ENCODE data around the gene BCL2L1.

The BCL2L1 gene

DNA sequence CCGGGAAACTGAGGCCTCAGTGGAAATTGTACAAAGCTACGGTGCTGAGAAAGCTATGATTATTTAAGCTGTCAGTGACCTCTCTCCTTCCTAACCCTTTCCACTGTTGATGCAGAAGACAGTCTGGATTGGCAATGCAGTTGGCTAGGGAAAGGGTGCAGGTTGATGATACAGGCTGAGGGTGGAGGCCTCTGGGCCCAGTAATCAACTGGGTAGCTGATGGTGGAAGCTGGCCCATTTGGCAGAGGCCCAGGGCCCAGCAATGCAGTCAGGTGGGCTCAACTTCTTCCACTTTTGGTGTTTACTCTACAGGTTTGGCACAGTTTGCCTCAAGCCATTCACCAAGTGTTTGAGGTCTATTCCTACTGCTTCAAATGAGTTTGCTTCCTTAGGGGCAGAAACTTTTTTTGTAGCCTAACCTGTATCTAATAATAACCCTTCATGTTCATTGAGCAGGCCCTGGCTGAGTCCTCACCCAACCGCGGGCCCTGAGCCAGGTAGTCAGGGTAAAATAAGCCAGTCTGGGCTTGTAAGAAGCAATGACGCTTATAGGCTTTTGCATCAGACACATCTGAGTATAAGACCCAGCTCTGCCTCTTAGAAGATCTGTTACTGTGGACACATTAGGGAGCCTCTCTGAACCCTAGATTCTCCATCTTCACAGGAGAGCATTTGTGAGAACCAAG is 12.1 kb downstream of the BCL2L1 start:
- in situ Hi-C loops (cut with MboI; ENCODE audit: low sequenced_read_pairs), result no loop called here

- in situ Hi-C loops (cut with MboI; ENCODE audit: low sequenced_read_pairs), result no loop called here
Measured at GRCh38 chr20:31709939-31710338, 12.7 kb downstream of the BCL2L1 start.

GRCh38 chr20:31708736-31709534 is 13.7 kb downstream of the BCL2L1 start:
- in situ Hi-C loops (cut with MboI; ENCODE audit: low sequenced_read_pairs), result no loop called here

DNA sequence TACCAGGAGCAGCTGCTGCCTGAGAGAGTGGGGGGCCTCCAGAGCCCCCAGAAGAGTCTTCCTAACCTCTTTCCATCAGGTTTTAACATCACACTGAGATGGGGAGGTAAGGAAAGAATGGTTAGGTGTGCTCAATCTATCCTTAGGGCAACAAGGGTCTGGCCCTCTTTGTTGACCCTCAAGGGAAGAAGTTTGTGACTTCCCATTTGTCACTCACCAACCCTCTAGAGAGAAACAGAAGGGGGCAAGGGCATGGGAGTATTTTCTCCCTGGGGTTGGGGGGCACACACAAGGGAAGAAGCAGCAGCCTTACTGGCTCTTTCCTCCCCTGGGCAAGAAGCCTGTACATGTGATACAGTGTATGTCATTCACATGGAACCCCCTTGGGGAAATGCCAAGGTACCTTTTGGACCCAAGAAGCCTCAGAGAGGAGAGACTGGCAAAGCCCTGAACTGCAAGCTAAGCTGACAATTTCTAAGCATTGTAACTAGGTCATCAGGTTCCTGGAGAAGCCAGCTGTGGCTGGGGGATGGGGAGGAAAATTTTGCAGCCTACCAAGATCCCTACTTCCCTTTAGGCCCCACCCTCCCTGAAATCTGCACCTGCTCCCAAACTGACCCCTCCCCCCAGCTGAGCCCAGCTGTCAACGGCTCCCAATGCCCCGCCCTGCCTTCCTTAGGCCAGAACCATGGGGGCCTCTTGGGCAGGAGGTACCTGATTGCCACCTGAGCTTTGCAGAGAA is 14.5 kb downstream of the BCL2L1 start:
- in situ Hi-C loops (cut with MboI; ENCODE audit: low sequenced_read_pairs), result no loop called here

- in situ Hi-C loops (cut with MboI; ENCODE audit: low sequenced_read_pairs), result no loop called here
Measured at GRCh38 chr20:31707258-31707615, 15.4 kb downstream of the BCL2L1 start.

- in situ Hi-C loops (cut with MboI; ENCODE audit: low sequenced_read_pairs), result no loop called here
Measured at GRCh38 chr20:31706607-31707257, 15.9 kb downstream of the BCL2L1 start.

DNA sequence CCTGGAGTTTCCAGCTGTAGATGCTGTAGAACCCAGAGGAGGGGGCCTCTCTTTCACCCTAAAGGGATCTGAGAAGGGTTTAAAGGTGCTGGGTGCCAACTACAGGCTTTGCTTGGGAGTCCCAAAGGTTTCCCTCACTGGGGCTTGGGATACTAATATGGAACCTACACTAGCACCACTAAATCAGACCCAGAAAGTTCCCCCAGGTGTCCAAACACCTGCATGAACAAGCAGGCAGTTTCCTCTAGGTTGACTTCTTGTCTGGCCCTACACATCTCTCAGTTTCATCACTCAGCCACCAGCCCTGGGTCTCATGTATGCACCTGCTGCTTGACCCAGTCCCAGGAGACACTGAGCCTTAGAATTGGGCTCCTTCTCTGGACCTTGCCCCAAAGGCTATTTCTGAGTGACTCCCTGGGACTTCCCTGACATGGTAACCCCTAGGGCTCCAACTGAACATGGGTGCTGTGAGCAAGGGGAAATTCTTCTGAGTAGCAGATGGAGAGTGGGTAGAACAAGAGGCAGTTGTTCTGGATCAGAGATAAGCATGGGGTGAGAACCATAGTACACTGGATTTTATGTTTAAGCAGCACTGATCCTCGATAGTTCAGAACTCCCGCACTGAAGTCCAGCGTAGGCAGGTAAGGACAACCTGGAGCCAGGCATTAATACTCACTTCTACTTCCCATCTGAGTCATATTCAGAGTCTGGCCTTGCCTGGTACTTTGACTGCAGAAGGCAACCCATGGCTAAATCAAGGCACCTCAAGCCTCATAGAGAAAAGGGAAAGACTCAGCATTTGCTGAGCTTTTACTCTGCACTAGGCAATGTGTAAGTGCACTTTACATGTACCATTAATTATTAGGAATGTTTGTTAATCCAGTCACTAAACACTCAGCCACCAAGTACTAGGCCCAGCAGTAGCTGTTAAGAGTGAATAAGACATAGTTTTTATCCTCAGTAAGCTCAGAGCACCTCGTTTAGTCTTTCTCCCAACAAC is 16.8 kb downstream of the BCL2L1 start:
- in situ Hi-C loops (cut with MboI; ENCODE audit: low sequenced_read_pairs), result no loop called here

DNA sequence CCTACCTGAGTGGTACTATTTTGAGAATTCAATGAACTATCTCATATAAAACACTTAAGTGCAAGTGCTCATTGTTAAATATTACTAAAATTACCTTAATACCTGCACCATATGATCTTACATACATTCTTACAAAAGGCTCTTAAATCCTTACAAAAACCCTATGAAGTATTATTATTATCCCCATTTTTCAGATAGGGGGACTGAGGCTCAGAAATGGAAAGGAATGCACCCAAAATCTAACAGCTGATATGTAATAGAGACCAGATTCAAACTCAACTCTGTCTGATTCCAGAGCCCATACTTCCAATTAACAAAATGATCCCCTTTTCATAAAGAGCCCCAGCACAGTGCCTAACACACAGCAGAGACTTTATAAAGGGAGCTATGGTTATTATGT is 17.5 kb downstream of the BCL2L1 start:
- in situ Hi-C loops (cut with MboI; ENCODE audit: low sequenced_read_pairs), result no loop called here

- in situ Hi-C loops (cut with MboI; ENCODE audit: low sequenced_read_pairs), result no loop called here
Measured at GRCh38 chr20:31704225-31705119, 18.2 kb downstream of the BCL2L1 start.

GRCh38 chr20:31701591-31701990 is 21.1 kb downstream of the BCL2L1 start:
- in situ Hi-C loops (cut with MboI; ENCODE audit: low sequenced_read_pairs), result no loop called here

GRCh38 chr20:31700747-31701146 is 21.9 kb downstream of the BCL2L1 start:
- in situ Hi-C loops (cut with MboI; ENCODE audit: low sequenced_read_pairs), result no loop called here

GRCh38 chr20:31699801-31700728 is 22.6 kb downstream of the BCL2L1 start:
- in situ Hi-C loops (cut with MboI; ENCODE audit: low sequenced_read_pairs), result no loop called here

DNA sequence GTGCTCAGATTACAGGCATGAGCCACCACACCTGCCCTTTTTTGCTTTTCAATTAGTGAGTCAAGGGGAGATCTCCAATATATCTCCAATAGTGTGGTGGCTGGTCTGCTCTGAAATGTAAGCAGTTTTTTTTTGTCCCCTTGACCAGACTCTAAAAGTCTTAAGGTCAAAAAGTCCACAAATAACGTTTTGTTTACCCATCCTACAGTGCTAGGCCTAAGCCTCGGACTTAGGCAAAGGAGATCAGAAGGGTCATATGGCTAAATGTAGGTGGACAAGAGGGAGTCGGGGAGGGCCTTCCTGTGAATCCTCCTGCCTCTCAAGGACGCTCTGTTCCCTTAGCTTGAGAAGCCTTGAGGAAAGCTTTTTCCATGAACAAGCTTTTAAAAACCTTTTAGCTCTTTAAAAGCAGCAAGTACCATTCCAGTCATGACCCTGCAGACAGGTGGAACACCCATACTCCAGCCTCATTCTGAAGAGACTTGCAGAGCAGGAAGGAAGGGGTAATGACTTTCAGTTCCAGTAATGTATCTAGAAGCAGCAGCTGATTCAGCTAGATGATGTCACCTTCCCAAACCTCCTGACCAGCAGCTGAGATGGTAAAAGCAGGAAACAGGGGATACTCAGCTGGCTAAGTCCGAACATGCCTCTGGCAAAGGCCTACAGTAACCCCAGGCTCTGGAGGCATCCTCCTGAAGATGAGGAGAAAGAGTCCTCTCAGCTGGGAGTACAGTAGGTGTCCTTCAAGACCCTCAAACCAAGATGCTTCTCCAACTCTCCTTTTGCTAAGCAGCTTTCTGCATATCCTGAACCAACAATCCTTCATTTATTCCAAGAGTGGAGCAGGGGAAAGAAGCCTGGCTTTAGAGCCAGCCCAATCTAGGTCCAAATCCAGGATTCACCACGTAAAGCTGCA is 23.6 kb downstream of the BCL2L1 start:
- in situ Hi-C loops (cut with MboI; ENCODE audit: low sequenced_read_pairs), result no loop called here

DNA sequence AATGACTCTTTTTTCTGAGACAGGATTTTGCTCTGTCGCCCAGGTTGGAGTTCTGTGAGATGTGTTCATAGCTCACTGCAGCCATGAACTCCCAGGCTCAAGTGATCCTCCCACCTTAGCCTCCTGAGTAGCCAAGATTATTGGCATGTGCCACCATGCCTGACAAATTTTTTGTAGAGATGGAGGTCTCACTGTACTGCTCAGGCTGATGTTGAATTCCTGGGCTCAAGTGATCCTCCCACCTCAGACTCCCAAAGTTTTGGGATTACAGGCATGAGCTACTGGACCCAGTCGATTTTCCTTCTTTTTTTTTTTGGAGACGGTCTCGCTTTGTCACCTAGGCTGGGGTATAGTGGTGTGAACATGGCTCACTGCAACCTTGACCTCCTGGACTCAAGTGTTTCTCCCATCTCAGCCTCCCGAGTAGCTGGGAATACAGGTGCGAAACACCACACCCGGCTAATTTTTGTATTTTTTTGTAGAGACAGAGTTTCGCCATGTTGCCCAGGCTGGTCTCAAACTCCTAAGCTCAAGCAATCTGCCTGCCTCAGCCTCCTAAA is 24.3 kb downstream of the BCL2L1 start:
- in situ Hi-C loops (cut with MboI; ENCODE audit: low sequenced_read_pairs), result no loop called here

GRCh38 chr20:31695849-31696804 is 26.5 kb downstream of the BCL2L1 start:
- in situ Hi-C loops (cut with MboI; ENCODE audit: low sequenced_read_pairs), result no loop called here

All from HL-60/S4 (cell line).